ENCODE data around the gene ENPP4. TPM values are rescaled to one million over a fixed set of nuclear protein-coding genes. Genes with fewer than 3 reads are reported as not detected.
"Not testable (repeated sequence)": the region's sequence is repeated elsewhere in the genome, so short reads cannot be mapped to it uniquely, and the experiment has no call there.

The ENPP4 gene
- total RNA-seq, 1 donor from 2014 or later, result 0.40 TPM

GRCh38 chr6:46131291-46131690, 1.5 kb downstream of the ENPP4 start:
- DNase-seq (ENCODE audit: low read depth in 2 of 2), result not testable (repeated sequence)

GRCh38 chr6:46134216-46134615, 4.4 kb downstream of the ENPP4 start:
- DNase-seq (ENCODE audit: low read depth in 2 of 2), result no peak

- no peak for DNase-seq (ENCODE audit: low read depth in 2 of 2)
Observed at GRCh38 chr6:46135176-46135575, 5.4 kb downstream of the ENPP4 start.

- no peak for DNase-seq (ENCODE audit: low read depth in 2 of 2)
Observed at GRCh38 chr6:46136831-46137230, 7.0 kb downstream of the ENPP4 start.

GRCh38 chr6:46137387-46137786, 7.6 kb downstream of the ENPP4 start:
- no peak for DNase-seq (ENCODE audit: low read depth in 2 of 2)

- no peak for DNase-seq (ENCODE audit: low read depth in 2 of 2)
Observed at GRCh38 chr6:46138281-46138680, 8.5 kb downstream of the ENPP4 start.

GRCh38 chr6:46144270-46144669, 14.5 kb downstream of the ENPP4 start:
- no peak for DNase-seq (ENCODE audit: low read depth in 2 of 2)

- DNase-seq (ENCODE audit: low read depth in 2 of 2), result not testable (repeated sequence)
Observed at GRCh38 chr6:46149066-46149465, 19.3 kb downstream of the ENPP4 start.

- DNase-seq (ENCODE audit: low read depth in 2 of 2), result no peak
Observed at GRCh38 chr6:46156701-46157100, 26.9 kb downstream of the ENPP4 start.

- no peak for DNase-seq (ENCODE audit: low read depth in 2 of 2)
Observed at GRCh38 chr6:46159229-46159628, 29.4 kb downstream of the ENPP4 start.

- no peak for DNase-seq (ENCODE audit: low read depth in 2 of 2)
Observed at GRCh38 chr6:46160102-46160501, 30.3 kb downstream of the ENPP4 start.

- no peak for DNase-seq (ENCODE audit: low read depth in 2 of 2)
Observed at GRCh38 chr6:46170357-46171289, 40.8 kb downstream of the ENPP4 start, which contains the start of gene ENPP5. ENPP5 (minus strand) TSS chr6:46170980; CDS start chr6:46168262, 2,718 bp downstream.

GRCh38 chr6:46172176-46172575, 42.4 kb downstream of the ENPP4 start:
- no peak for DNase-seq (ENCODE audit: low read depth in 2 of 2)

GRCh38 chr6:46174904-46175303, 45.1 kb downstream of the ENPP4 start:
- no peak for DNase-seq (ENCODE audit: low read depth in 2 of 2)

- no peak for DNase-seq (ENCODE audit: low read depth in 2 of 2)
Observed at GRCh38 chr6:46175446-46175845, 45.7 kb downstream of the ENPP4 start.

- DNase-seq (ENCODE audit: low read depth in 2 of 2), result no peak
Observed at GRCh38 chr6:46175976-46176375, 46.2 kb downstream of the ENPP4 start.

GRCh38 chr6:46184114-46184513, 54.3 kb downstream of the ENPP4 start:
- peak; percentile 29 to 64 for DNase-seq (ENCODE audit: low read depth in 2 of 2)

- DNase-seq (ENCODE audit: low read depth in 2 of 2), result no peak
Observed at GRCh38 chr6:46186583-46186982, 56.8 kb downstream of the ENPP4 start.

- DNase-seq (ENCODE audit: low read depth in 2 of 2), result no peak
Observed at GRCh38 chr6:46189726-46190125, 59.9 kb downstream of the ENPP4 start.

GRCh38 chr6:46190889-46191288, 61.1 kb downstream of the ENPP4 start:
- DNase-seq (ENCODE audit: low read depth in 2 of 2), result no peak

GRCh38 chr6:46191961-46192360, 62.2 kb downstream of the ENPP4 start:
- DNase-seq (ENCODE audit: low read depth in 2 of 2), result no peak

All from lung microvascular endothelial cell (primary cell).